Neuronal stem cell (in vitro differentiated cells): ENCODE results near the gene CFAP61.

Experiments used
- DNase-seq: peaks from one replicate; pipeline ENCODE4 v3.0.0-alpha.2; 2013; ENCODE audit warnings: low spot score
- H2AFZ ChIP-seq: one replicate; pipeline ENCODE4 v1.6.1; 2013; ENCODE audit warnings: mild to moderate bottlenecking, low read length, inconsistent platforms
- H2AK5ac ChIP-seq: 2 replicates; pipeline ENCODE4 v1.6.1; 2013; ENCODE audit warnings: low read depth, mild to moderate bottlenecking, inconsistent platforms, low read length, moderate library complexity, mixed read lengths
- H2BK120ac ChIP-seq: 2 replicates; pipeline ENCODE4 v1.6.1; 2013; ENCODE audit warnings: low read depth, mild to moderate bottlenecking, inconsistent platforms, low read length, moderate library complexity, mixed read lengths
- H2BK12ac ChIP-seq: one replicate; pipeline ENCODE4 v1.6.1; 2013; ENCODE audit warnings: low read length, inconsistent platforms
- H2BK15ac ChIP-seq: 2 replicates; pipeline ENCODE4 v1.6.1; 2013; ENCODE audit warnings: mild to moderate bottlenecking, low read length, inconsistent platforms, mixed read lengths
- H2BK5ac ChIP-seq: one replicate; pipeline ENCODE4 v1.6.1; 2013; ENCODE audit warnings: inconsistent platforms, mild to moderate bottlenecking, low read length, moderate library complexity
- H3K14ac ChIP-seq: one replicate; pipeline ENCODE4 v1.6.1; 2013; ENCODE audit warnings: low read length, inconsistent platforms
- H3K18ac ChIP-seq: 2 replicates; pipeline ENCODE4 v1.6.1; 2013; ENCODE audit warnings: low read length, inconsistent platforms
- H3K23ac ChIP-seq: 2 replicates; pipeline ENCODE4 v1.6.1; 2013; ENCODE audit warnings: low read depth, mild to moderate bottlenecking, mixed read lengths, low read length, inconsistent platforms; ENCODE audit not compliant: poor library complexity
- H3K27ac ChIP-seq: replicated peaks from 3 replicates; pipeline ENCODE4 v1.5.1; 2013; ENCODE audit warnings: low read length, inconsistent platforms
- H3K27me3 ChIP-seq, 3 experiments: 2 replicates each; pipeline ENCODE4 v1.6.1; 2013; ENCODE audit warnings: low read length in 3 of 3, mild to moderate bottlenecking in 2 of 3, inconsistent platforms in 1 of 3, low read depth in 1 of 3, mixed read lengths in 1 of 3, moderate library complexity in 1 of 3; ENCODE audit not compliant: control insufficient read depth in 3 of 3, insufficient read depth in 3 of 3
- H3K36me3 ChIP-seq, 2 donors: replicated peaks in 1 of 2; 2 replicates each; pipeline ENCODE4 v1.6.1; 2013; ENCODE audit warnings: low read length in 2 of 2; ENCODE audit not compliant: control insufficient read depth in 2 of 2, insufficient read depth in 2 of 2
- H3K4ac ChIP-seq: 2 replicates; pipeline ENCODE4 v1.6.1; 2013; ENCODE audit warnings: inconsistent platforms, mild to moderate bottlenecking, low read length, moderate library complexity
- H3K4me1 ChIP-seq, 2 donors: 1 replicate in 1 of 2; 2 replicates in 1 of 2; pipeline ENCODE4 v1.6.1; 2013; ENCODE audit warnings: low read length in 2 of 2, low read depth in 1 of 2; ENCODE audit not compliant: control insufficient read depth in 2 of 2, insufficient read depth in 1 of 2
- H3K4me2 ChIP-seq: one replicate; pipeline ENCODE4 v1.6.1; 2013; ENCODE audit warnings: mild to moderate bottlenecking, low read length, inconsistent platforms; ENCODE audit not compliant: insufficient read depth, poor library complexity, severe bottlenecking
- H3K4me3 ChIP-seq, 2 donors: 2 replicates each; pipeline ENCODE4 v1.5.1; 2013; ENCODE audit warnings: low read length in 2 of 2, mild to moderate bottlenecking in 2 of 2, inconsistent platforms in 1 of 2, moderate library complexity in 1 of 2
- H3K79me1 ChIP-seq: one replicate; pipeline ENCODE4 v1.6.1; 2013; ENCODE audit warnings: low read depth, mild to moderate bottlenecking, inconsistent platforms, low read length, moderate library complexity
- H3K9ac ChIP-seq: one replicate; pipeline ENCODE4 v1.6.1; 2013; ENCODE audit warnings: mild to moderate bottlenecking, low read depth, low read length, inconsistent platforms; ENCODE audit not compliant: poor library complexity
- H3K9me3 ChIP-seq, 2 donors: replicated peaks in 1 of 2; 2 replicates each; pipeline versions ENCODE3 to v1.6.1; 2013; ENCODE audit warnings: low read length in 2 of 2, mild to moderate bottlenecking in 2 of 2, inconsistent platforms in 1 of 2, low read depth in 1 of 2, mixed read lengths in 1 of 2, moderate library complexity in 1 of 2; ENCODE audit not compliant: control insufficient read depth in 2 of 2, insufficient read depth in 1 of 2
- H4K8ac ChIP-seq: one replicate; pipeline ENCODE4 v1.6.1; 2013; ENCODE audit warnings: low read depth, mild to moderate bottlenecking, inconsistent platforms, low read length, moderate library complexity
- H4K91ac ChIP-seq: one replicate; pipeline ENCODE4 v1.6.1; 2013; ENCODE audit warnings: low read length, low read depth, mild to moderate bottlenecking, inconsistent platforms; ENCODE audit not compliant: poor library complexity
- WGBS, 2 donors: extraction: QIAGEN DNeasy Blood & Tissue Kit; methylation state at CpG; one replicate each; pipeline ENCODE4 v1.1.7; 2013; ENCODE audit warnings: missing lambda C conversion rate in 2 of 2, mixed read lengths in 1 of 2; ENCODE audit not compliant: insufficient read length in 2 of 2, insufficient replicate concordance in 1 of 2; ENCODE audit errors: extremely low coverage in 2 of 2; 5-methylcytosine and 5-hydroxymethylcytosine counted together

CFAP61 gene

DNA sequence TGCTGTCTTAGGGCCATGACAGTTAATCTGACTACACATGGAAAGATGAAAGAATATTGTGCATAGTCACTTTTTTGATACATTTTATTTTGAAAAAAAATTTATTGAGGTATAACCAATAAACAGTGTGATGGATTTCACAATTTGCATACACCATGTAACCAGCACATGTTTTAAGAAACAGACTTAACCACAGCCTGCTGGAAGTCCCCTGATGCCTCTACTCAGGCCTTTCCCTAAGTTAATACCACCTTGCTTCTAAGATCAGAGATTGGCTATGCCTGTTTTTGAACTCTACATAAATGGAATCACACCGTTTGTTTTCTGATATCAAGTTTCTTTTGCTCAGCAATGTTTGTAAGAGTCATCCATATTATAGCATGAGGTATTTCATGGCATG lies 136.3 kb downstream of the CFAP61 start:
- Histone ChIP-seq H3K79me1 (no peaks in the 10 kb centered on the region), H3K4ac (no peak overlapping the region), H3K27ac (no peak overlapping the region), H3K36me3 (no peaks in the 10 kb centered on the region), H3K9ac (no peak overlapping the region), H2AFZ (no peak overlapping the region), H3K23ac (no peak overlapping the region), H2AK5ac (no peak overlapping the region), H3K4me2 (no peak overlapping the region), H3K4me3 (no peak overlapping the region), H2BK15ac (no peak overlapping the region), H3K9me3 (peaks cover 0 to 1% of the 10 kb centered on the region in 2 donors), H4K8ac (no peak overlapping the region), H3K14ac (no peak overlapping the region), H2BK12ac (no peak overlapping the region), H2BK120ac (no peak overlapping the region), H4K91ac (no peak overlapping the region), H2BK5ac (no peak overlapping the region), H3K27me3 (peaks cover 0 to 2% (median 0%) of the 10 kb centered on the region in 3 experiments), H3K18ac (no peak overlapping the region), H3K4me1 (no peaks in the 10 kb centered on the region)
- DNase-seq, result no peak
- WGBS, 2 donors, result no CpG with 5 or more reads among the region's 1 CpG

DNA sequence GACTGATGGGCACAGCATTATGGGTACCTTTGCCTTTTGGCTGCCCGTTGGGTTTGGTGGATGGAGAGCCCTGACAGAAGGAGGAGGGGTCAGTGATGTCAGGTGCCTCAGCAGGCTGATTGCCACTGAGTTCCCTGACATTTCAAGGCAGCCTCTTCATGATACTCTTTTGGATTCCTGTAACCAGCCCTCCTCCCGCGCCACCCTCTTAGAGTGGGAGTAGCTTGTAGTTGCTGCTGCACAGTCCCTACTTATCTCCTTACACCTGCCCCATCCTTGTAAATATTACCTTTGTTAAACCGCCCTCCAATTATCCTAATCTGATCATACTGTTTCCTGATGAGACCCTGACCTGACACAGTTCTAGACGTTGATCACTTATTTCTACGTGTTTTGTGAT lies 140.0 kb downstream of the CFAP61 start:
- no CpG with 5 or more reads among the region's 6 CpGs for WGBS, 2 donors
- H3K9me3 ChIP-seq, result peaks cover 0 to 1% of the 10 kb centered on the region in 2 donors
- H3K18ac ChIP-seq, result no peak overlapping the region
- H3K27me3 ChIP-seq, result peaks cover 0 to 4% (median 0%) of the 10 kb centered on the region in 3 experiments
- H3K27ac ChIP-seq, result no peak overlapping the region
- no peak overlapping the region for H4K91ac ChIP-seq
- H2BK5ac ChIP-seq, result no peak overlapping the region
- H4K8ac ChIP-seq, result no peak overlapping the region
- H2AK5ac ChIP-seq, result no peak overlapping the region
- H2AFZ ChIP-seq, result no peak overlapping the region
- no peak overlapping the region for H3K14ac ChIP-seq
- H3K4me2 ChIP-seq, result no peak overlapping the region
- no peak overlapping the region for H3K23ac ChIP-seq
- H3K4me3 ChIP-seq, result no peak overlapping the region
- no peak overlapping the region for H3K4ac ChIP-seq
- H2BK15ac ChIP-seq, result no peak overlapping the region
- H3K9ac ChIP-seq, result no peak overlapping the region
- no peak for DNase-seq
- no peaks in the 10 kb centered on the region for H3K79me1 ChIP-seq
- H3K4me1 ChIP-seq, result no peaks in the 10 kb centered on the region
- H2BK12ac ChIP-seq, result no peak overlapping the region
- no peak overlapping the region for H2BK120ac ChIP-seq
- no peaks in the 10 kb centered on the region for H3K36me3 ChIP-seq

DNA sequence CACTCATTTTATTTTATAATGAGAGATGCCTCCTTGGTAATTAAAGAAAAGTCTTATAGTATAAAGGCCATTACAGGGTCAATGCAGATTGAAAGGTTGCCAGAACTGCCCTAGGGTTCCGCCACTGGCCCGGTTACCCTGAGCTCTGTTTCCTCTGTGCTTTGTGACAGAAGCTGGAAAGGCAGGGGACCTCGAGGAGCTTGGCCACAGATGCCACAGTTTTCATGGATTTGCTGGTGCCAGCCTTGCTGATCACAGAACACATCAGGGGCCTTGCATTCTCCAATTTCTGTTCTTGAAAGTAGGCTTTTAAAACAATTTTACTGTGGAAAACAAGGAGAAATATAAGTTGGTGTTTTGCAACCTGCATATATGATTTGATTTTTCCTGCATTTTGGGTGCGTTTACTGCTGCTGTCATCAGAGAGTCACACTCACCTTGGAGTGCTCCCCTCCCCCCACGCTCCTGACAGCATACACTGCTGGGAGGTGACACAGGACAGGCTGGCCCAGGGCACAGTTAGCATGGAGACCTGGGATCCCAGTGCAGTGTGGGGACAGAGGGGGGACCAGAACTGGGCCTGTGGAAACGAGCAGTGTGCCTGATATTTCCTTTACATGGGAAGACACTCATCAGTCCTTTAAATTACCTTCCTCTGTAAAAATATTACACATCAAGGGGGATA lies 142.8 kb downstream of the CFAP61 start:
- Histone ChIP-seq H3K4me2 (no peak overlapping the region), H3K27ac (no peak overlapping the region), H3K4me1 (peaks cover 3 to 5% of the 10 kb centered on the region in 2 donors), H3K14ac (no peak overlapping the region), H3K36me3 (no peaks in the 10 kb centered on the region), H2BK15ac (no peak overlapping the region), H3K79me1 (no peaks in the 10 kb centered on the region), H2AK5ac (no peak overlapping the region), H3K18ac (no peak overlapping the region), H3K27me3 (peaks cover 0 to 4% (median 0%) of the 10 kb centered on the region in 3 experiments), H2AFZ (no peak overlapping the region), H3K4me3 (no peak overlapping the region), H3K9ac (no peak overlapping the region), H2BK5ac (no peak overlapping the region), H2BK120ac (no peak overlapping the region), H4K8ac (no peak overlapping the region), H3K23ac (no peak overlapping the region), H4K91ac (no peak overlapping the region), H3K4ac (no peak overlapping the region), H3K9me3 (peaks cover 0 to 1% of the 10 kb centered on the region in 2 donors), H2BK12ac (no peak overlapping the region)
- no peak for DNase-seq
- no CpG with 5 or more reads among the region's 6 CpGs for WGBS, 2 donors

DNA sequence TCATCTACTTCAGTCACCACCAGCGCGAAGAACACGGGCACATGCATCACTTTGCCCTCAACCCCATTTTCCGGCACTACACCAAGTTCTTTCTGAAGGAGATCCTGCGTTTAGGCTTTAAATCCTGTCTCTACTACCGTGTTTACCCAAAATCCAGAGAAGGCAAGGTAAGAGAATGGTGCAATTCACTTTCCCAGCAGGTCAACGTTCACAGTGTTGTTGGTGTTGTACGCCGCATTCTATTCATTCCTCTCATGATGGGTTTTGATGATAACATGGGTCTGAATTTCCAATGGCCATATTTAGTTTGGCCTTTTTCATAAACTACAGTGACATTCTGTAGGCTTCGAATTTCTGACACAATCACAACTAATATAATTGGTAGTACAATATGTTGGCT lies 144.3 kb downstream of the CFAP61 start:
- Histone ChIP-seq H2AK5ac (no peak overlapping the region), H4K91ac (no peak overlapping the region), H2BK15ac (no peak overlapping the region), H3K79me1 (no peaks in the 10 kb centered on the region), H2AFZ (no peak overlapping the region), H2BK12ac (no peak overlapping the region), H3K23ac (no peak overlapping the region), H2BK120ac (no peak overlapping the region), H3K4me2 (no peak overlapping the region), H3K9ac (no peak overlapping the region), H2BK5ac (no peak overlapping the region), H3K27ac (no peak overlapping the region), H3K18ac (no peak overlapping the region), H3K36me3 (no peaks in the 10 kb centered on the region), H3K4ac (no peak overlapping the region), H4K8ac (no peak overlapping the region), H3K27me3 (peaks cover 0 to 4% (median 0%) of the 10 kb centered on the region in 3 experiments), H3K9me3 (peaks cover 0 to 1% of the 10 kb centered on the region in 2 donors), H3K4me1 (peaks cover 5 to 11% of the 10 kb centered on the region in 2 donors), H3K4me3 (no peak overlapping the region), H3K14ac (no peak overlapping the region)
- WGBS, 2 donors, result no CpG with 5 or more reads among the region's 10 CpGs
- no peak for DNase-seq
